Ascending aorta (tissue), 2 donors: ENCODE data around the gene PDZRN4. TPM values are rescaled to one million over a fixed set of nuclear protein-coding genes. Genes with fewer than 3 reads are reported as not detected.

Experiments used
- DNase-seq, 2 donors: peaks; one replicate each; pipeline ENCODE4 v3.0.0-alpha.2; 2019; ENCODE audit warnings: low spot score in 2 of 2
- H3K27ac ChIP-seq, 2 donors: fragments of 200-600 bp; sonication (generic); one replicate each; pipeline ENCODE4 v1.5.1; 2016 to 2017; ENCODE audit warnings: mild to moderate bottlenecking in 1 of 2
- H3K27me3 ChIP-seq: fragments of 200-600 bp; sonication (generic); one replicate; pipeline ENCODE4 v1.5.1; 2017
- H3K36me3 ChIP-seq, 2 donors: fragments of 200-600 bp; sonication (generic); one replicate each; pipeline ENCODE4 v1.5.1; 2016
- H3K4me1 ChIP-seq, 2 donors: fragments of 200-600 bp; sonication (generic); one replicate each; pipeline ENCODE4 v1.5.1; 2016 to 2017; ENCODE audit warnings: mild to moderate bottlenecking in 1 of 2
- H3K4me3 ChIP-seq, 2 donors: fragments of 200-600 bp; sonication (generic); one replicate each; pipeline ENCODE4 v1.5.1; 2016 to 2017; ENCODE audit warnings: mild to moderate bottlenecking in 1 of 2
- H3K9me3 ChIP-seq, 2 donors: fragments of 200-600 bp; sonication (generic); one replicate each; pipeline ENCODE4 v1.5.1; 2016
- intact Hi-C: fragments of 100-400 bp; cut with DNase I; formaldehyde crosslinking; loops from one replicate; pipeline ENCODE4 v1.15.1; 2023
- total RNA-seq: library from RNA; depleted of rRNA; stranded (reverse); fragments of >200 nt; gene quantifications from one replicate; pipeline ENCODE4 v1.1.0, GENCODE V29; 2016
- TF ChIP-seq, protein P1 (sequence below), 3 experiments: fragments of 200-600 bp in 2 of 3; fragments of 450-650 bp in 1 of 3; sonication (generic) in 2 of 3; IDR thresholded peaks; one replicate each; pipeline ENCODE4 v1.5.1; 2016 to 2019; ENCODE audit warnings: antibody characterized with exemption in 3 of 3, mild to moderate bottlenecking in 1 of 3, moderate library complexity in 1 of 3

The PDZRN4 gene
- total RNA-seq, 1 donor from 2014 or later = 1.3 TPM

DNA sequence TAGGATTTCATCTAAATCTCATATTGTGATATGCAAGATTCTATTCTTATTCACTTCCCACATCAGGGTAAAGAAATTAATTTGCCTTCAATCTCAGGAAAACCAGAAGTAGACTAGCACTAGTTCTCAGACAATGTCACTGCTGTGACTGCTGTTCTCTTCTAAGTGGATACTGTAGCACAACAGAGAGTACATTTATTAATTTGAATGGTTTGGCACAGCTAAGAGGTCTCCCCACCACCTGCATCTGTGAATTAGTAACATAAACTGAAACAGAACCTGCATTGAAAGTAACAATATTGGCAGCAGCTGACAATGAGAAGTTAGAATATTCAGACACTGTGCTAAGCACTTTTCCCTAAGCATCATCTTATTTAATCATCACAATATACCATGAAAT, 253.1 kb downstream of the PDZRN4 start:
- Histone ChIP-seq H3K27ac (no peak overlapping the region), H3K27me3 (no peaks in the 10 kb centered on the region), H3K36me3 (no peaks in the 10 kb centered on the region), H3K4me3 (no peak overlapping the region), H3K4me1 (no peaks in the 10 kb centered on the region), H3K9me3 (no peaks in the 10 kb centered on the region)
- intact Hi-C loops = no loop called here
- TF ChIP-seq, protein P1, sequence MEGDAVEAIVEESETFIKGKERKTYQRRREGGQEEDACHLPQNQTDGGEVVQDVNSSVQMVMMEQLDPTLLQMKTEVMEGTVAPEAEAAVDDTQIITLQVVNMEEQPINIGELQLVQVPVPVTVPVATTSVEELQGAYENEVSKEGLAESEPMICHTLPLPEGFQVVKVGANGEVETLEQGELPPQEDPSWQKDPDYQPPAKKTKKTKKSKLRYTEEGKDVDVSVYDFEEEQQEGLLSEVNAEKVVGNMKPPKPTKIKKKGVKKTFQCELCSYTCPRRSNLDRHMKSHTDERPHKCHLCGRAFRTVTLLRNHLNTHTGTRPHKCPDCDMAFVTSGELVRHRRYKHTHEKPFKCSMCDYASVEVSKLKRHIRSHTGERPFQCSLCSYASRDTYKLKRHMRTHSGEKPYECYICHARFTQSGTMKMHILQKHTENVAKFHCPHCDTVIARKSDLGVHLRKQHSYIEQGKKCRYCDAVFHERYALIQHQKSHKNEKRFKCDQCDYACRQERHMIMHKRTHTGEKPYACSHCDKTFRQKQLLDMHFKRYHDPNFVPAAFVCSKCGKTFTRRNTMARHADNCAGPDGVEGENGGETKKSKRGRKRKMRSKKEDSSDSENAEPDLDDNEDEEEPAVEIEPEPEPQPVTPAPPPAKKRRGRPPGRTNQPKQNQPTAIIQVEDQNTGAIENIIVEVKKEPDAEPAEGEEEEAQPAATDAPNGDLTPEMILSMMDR (IDR thresholded peaks at IDR 0.05) = no peak
- no peak for DNase-seq

DNA sequence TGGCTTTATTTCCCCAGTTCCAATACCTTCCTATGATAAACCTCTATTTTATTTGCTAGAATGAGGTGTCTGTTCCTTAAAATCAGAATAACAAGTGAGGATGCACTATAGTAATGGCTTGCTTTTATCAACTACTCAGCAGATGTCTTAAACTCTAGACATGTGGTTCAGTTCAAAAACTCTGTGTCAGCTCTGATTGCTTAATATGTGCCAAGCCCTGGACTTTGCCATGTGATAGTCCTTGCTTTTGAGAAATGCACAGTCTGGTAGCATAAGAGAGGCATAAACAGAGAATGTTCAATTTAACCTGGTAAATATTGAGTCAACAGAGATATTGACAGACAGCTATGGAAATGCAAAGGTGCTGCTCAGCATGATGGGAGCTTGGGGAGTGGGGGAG, 254.8 kb downstream of the PDZRN4 start:
- intact Hi-C loops = no loop called here
- Histone ChIP-seq H3K4me3 (no peak overlapping the region), H3K4me1 (no peaks in the 10 kb centered on the region), H3K9me3 (no peaks in the 10 kb centered on the region), H3K27ac (no peak overlapping the region), H3K27me3 (no peaks in the 10 kb centered on the region), H3K36me3 (no peaks in the 10 kb centered on the region)
- DNase-seq = no peak
- TF ChIP-seq, protein P1 (IDR thresholded peaks at IDR 0.05) = no peak

DNA sequence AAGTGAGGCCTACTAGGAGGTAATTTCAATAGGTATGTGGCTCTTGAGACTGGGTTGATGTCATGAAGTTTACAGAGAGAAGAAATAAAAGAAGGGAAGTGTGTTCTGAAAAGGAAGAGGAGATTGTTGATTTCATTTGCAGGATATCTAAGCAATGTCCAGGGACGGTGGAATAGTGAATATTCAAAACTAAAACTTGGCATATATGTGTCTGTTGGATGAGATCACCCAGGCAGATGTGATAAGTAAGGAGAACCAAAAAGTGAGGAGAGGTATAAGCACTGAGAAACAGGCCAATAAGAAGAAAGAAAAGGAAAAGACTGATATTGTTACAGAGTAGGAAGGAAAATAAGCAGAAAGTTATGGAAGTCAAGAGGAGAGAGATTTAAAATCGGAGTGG, 255.6 kb downstream of the PDZRN4 start:
- TF ChIP-seq, protein P1 (IDR thresholded peaks at IDR 0.05) = no peak
- Histone ChIP-seq H3K9me3 (no peaks in the 10 kb centered on the region), H3K27me3 (no peaks in the 10 kb centered on the region), H3K4me1 (no peaks in the 10 kb centered on the region), H3K27ac (no peak overlapping the region), H3K4me3 (no peak overlapping the region), H3K36me3 (no peaks in the 10 kb centered on the region)
- intact Hi-C loops = no loop called here
- DNase-seq = no peak

DNA sequence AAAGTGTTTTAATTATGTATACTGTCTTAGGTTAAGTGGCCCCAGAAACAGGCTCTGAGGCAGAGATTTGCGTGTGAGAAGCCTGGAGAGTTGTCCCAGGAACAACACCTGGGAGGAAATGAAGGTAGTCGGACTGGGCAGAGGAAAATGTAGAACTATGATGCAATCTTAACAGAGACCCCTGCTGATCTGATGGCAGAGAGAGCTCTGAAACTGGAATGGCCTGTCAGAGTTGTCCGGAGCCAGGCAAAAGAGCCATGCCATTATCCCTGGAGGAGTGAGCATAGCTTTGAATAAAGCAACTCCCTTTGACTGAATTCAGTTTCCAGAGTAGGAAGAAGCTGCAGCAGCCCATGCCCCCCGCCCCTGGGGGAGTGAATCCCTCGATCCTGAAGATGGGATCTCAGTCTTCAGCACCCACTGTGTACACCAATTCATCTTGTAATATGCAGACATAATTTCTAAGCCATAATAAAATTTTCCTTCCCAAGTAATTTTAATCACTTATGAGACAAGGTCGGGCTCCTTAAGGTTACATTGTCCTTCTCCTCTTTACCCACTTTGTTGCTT, 264.8 kb downstream of the PDZRN4 start:
- TF ChIP-seq, protein P1 (IDR thresholded peaks at IDR 0.05) = no peak
- Histone ChIP-seq H3K27ac (no peak overlapping the region), H3K4me1 (no peaks in the 10 kb centered on the region), H3K9me3 (no peaks in the 10 kb centered on the region), H3K4me3 (no peak overlapping the region), H3K36me3 (no peaks in the 10 kb centered on the region), H3K27me3 (no peaks in the 10 kb centered on the region)
- DNase-seq = no peak
- intact Hi-C loops = no loop called here

DNA sequence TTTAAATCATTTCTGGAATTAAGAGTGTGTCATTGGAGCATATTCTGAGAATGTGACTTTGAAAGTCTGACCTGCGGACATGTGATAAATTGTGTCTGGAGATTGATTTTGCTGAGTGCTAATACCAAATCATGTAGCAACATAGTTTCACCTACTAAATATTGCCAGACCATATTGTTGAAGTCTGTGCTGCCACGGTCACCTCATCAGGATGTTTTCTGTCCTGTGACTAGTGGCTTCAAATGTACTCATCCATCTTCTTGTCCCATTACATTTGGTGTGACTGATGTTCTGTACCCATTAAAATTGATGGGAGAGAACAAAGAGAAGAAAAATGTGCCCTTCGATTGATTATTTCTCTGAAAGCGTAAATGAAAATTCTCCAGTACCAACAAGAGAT, 265.3 kb downstream of the PDZRN4 start:
- no peak overlapping the region for H3K27ac ChIP-seq
- DNase-seq = no peak
- H3K36me3 ChIP-seq = no peaks in the 10 kb centered on the region
- H3K9me3 ChIP-seq = no peaks in the 10 kb centered on the region
- TF ChIP-seq, protein P1 (IDR thresholded peaks at IDR 0.05) = no peak
- intact Hi-C loops = no loop called here
- H3K4me1 ChIP-seq = no peaks in the 10 kb centered on the region
- no peaks in the 10 kb centered on the region for H3K27me3 ChIP-seq
- no peak overlapping the region for H3K4me3 ChIP-seq
